ENCODE results near the gene ASB13.

Gene ASB13

DNA sequence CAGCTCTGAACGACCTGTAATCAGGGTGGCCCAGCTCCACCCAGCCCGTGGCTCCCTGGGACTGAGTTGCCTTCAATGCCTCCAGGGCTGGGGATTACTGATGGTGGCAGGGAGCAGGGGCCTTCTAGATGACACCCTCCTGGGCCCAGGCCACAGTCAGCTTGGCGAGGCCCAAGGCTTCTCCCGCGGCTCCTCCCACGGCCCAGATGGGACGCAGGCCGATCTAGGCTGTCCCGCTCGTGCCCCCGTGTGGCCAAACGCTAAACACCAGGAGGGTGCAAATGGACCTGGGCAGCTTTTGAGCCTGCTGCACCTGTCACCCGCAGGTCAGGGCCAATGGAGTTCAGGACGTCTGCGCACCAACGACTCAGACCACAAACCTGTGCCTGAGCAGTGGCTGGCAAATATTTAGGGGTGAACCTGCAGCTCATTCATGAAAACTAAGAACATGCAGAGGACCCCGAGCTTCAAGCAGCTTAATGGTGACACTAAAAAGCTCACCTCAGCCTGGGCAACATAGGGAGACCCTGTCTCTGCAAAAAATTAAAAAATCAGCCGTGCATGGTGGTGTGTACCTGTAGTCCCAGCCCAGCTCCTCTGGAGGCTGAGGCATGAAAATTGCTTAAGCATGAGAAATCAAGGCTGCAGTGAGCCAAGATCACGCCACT, 43.2 kb downstream of the ASB13 start (continued):
- TF ChIP-seq ZEB2 (tag by site-specific recombination; IDR thresholded peaks at IDR 0.05) (peak; percentile 38; the same call in 1 of the 2 replicates), GFI1B (tag by site-specific recombination; IDR thresholded peaks at IDR 0.05) (no peak), ZIC2 (tag by site-specific recombination; IDR thresholded peaks at IDR 0.05) (peak; percentile 32; the same call in 1 of the 2 replicates), ZNF776 (tag by site-specific recombination; IDR thresholded peaks at IDR 0.05; ENCODE audit: borderline replicate concordance) (no peak), ZNF654 (tag by site-specific recombination; IDR thresholded peaks at IDR 0.05; ENCODE audit: low read depth) (peak; percentile 87), ZNF624 (tag by site-specific recombination; IDR thresholded peaks at IDR 0.05) (no peak), ZNF354C (tag by site-specific recombination; IDR thresholded peaks at IDR 0.05; ENCODE audit: borderline replicate concordance, low read depth) (no peak), ZNF623 (tag by site-specific recombination; IDR thresholded peaks at IDR 0.05) (no peak), TCF7L2 (IDR thresholded peaks at IDR 0.05; ENCODE audit: borderline replicate concordance, low read depth, low read length) (no peak), ZNF155 (tag by site-specific recombination; IDR thresholded peaks at IDR 0.05) (no peak), ZNF433 (tag by site-specific recombination; IDR thresholded peaks at IDR 0.05; ENCODE audit: low read depth) (no peak), ZNF404 (tag by site-specific recombination; IDR thresholded peaks at IDR 0.05) (no peak), ZNF664 (tag by site-specific recombination; IDR thresholded peaks at IDR 0.05) (no peak), ZNF785 (tag by site-specific recombination; IDR thresholded peaks at IDR 0.05) (no peak), ZSCAN30 (tag by site-specific recombination; IDR thresholded peaks at IDR 0.05) (peak; percentile 73; the same call in 1 of the 2 replicates), EGR2 (tag by site-specific recombination; IDR thresholded peaks at IDR 0.05; ENCODE audit: low read depth) (peak; percentile 46; the same call in 1 of the 2 replicates), ZXDB (tag by site-specific recombination; IDR thresholded peaks at IDR 0.05) (0 out of 2 replicates have a peak, but pooled peaks have one; percentile 15), KLF8 (tag by site-specific recombination; IDR thresholded peaks at IDR 0.05) (no peak), ZNF133 (tag by site-specific recombination; IDR thresholded peaks at IDR 0.05) (no peak), ZFP69B (tag by site-specific recombination; IDR thresholded peaks at IDR 0.05) (0 out of 2 replicates have a peak, but pooled peaks have one; percentile 60), YY1 (tag by site-specific recombination; IDR thresholded peaks at IDR 0.05) (no peak), ZNF394 (tag by site-specific recombination; IDR thresholded peaks at IDR 0.05; ENCODE audit: borderline replicate concordance) (peak; percentile 58; the same call in 1 of the 2 replicates), ZNF521 (tag by site-specific recombination; IDR thresholded peaks at IDR 0.05) (no peak), ZSCAN16 (tag by site-specific recombination; IDR thresholded peaks at IDR 0.05) (no peak), ZNF184 (tag by site-specific recombination; IDR thresholded peaks at IDR 0.05) (no peak), ZNF248 (tag by site-specific recombination; IDR thresholded peaks at IDR 0.05) (no peak), ZNF621 (tag by site-specific recombination; IDR thresholded peaks at IDR 0.05) (no peak), ZNF48 (tag by site-specific recombination; IDR thresholded peaks at IDR 0.05) (no peak), GLIS1 (tag by site-specific recombination; IDR thresholded peaks at IDR 0.05) (peak; percentile 56)
- TF ChIP-seq, protein P1, sequence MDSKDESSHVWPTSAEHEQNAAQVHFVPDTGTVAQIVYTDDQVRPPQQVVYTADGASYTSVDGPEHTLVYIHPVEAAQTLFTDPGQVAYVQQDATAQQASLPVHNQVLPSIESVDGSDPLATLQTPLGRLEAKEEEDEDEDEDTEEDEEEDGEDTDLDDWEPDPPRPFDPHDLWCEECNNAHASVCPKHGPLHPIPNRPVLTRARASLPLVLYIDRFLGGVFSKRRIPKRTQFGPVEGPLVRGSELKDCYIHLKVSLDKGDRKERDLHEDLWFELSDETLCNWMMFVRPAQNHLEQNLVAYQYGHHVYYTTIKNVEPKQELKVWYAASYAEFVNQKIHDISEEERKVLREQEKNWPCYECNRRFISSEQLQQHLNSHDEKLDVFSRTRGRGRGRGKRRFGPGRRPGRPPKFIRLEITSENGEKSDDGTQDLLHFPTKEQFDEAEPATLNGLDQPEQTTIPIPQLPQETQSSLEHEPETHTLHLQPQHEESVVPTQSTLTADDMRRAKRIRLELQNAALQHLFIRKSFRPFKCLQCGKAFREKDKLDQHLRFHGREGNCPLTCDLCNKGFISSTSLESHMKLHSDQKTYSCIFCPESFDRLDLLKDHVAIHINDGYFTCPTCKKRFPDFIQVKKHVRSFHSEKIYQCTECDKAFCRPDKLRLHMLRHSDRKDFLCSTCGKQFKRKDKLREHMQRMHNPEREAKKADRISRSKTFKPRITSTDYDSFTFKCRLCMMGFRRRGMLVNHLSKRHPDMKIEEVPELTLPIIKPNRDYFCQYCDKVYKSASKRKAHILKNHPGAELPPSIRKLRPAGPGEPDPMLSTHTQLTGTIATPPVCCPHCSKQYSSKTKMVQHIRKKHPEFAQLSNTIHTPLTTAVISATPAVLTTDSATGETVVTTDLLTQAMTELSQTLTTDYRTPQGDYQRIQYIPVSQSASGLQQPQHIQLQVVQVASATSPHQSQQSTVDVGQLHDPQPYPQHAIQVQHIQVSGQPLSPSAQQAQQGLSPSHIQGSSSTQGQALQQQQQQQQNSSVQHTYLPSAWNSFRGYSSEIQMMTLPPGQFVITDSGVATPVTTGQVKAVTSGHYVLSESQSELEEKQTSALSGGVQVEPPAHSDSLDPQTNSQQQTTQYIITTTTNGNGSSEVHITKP (tag by site-specific recombination; IDR thresholded peaks at IDR 0.05), result 0 out of 2 replicates have a peak, but pooled peaks have one; percentile 10
- TF ChIP-seq, protein P2, sequence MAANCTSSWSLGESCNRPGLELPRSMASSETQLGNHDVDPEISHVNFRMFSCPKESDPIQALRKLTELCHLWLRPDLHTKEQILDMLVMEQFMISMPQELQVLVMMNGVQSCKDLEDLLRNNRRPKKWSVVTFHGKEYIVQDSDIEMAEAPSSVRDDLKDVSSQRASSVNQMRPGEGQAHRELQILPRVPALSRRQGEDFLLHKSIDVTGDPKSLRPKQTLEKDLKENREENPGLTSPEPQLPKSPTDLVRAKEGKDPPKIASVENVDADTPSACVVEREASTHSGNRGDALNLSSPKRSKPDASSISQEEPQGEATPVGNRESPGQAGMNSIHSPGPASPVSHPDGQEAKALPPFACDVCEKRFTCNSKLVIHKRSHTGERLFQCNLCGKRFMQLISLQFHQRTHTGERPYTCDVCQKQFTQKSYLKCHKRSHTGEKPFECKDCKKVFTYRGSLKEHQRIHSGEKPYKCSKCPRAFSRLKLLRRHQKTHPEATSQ (tag by site-specific recombination; IDR thresholded peaks at IDR 0.05), result no peak
- TF ChIP-seq, protein P3, sequence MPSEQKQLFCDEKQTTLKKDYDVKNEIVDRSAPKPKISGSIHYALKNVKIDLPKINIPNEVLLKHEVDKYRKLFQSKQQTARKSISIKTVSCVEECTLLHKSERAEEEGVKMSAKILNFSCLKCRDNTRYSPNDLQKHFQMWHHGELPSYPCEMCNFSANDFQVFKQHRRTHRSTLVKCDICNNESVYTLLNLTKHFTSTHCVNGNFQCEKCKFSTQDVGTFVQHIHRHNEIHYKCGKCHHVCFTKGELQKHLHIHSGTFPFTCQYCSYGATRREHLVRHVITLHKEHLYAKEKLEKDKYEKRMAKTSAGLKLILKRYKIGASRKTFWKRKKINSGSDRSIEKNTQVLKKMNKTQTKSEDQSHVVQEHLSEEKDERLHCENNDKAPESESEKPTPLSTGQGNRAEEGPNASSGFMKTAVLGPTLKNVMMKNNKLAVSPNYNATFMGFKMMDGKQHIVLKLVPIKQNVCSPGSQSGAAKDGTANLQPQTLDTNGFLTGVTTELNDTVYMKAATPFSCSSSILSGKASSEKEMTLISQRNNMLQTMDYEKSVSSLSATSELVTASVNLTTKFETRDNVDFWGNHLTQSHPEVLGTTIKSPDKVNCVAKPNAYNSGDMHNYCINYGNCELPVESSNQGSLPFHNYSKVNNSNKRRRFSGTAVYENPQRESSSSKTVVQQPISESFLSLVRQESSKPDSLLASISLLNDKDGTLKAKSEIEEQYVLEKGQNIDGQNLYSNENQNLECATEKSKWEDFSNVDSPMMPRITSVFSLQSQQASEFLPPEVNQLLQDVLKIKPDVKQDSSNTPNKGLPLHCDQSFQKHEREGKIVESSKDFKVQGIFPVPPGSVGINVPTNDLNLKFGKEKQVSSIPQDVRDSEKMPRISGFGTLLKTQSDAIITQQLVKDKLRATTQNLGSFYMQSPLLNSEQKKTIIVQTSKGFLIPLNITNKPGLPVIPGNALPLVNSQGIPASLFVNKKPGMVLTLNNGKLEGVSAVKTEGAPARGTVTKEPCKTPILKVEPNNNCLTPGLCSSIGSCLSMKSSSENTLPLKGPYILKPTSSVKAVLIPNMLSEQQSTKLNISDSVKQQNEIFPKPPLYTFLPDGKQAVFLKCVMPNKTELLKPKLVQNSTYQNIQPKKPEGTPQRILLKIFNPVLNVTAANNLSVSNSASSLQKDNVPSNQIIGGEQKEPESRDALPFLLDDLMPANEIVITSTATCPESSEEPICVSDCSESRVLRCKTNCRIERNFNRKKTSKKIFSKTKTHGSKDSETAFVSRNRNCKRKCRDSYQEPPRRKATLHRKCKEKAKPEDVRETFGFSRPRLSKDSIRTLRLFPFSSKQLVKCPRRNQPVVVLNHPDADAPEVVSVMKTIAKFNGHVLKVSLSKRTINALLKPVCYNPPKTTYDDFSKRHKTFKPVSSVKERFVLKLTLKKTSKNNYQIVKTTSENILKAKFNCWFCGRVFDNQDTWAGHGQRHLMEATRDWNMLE (tag by site-specific recombination; conservative IDR thresholded peaks at IDR 0.05; ENCODE audit: low read depth), result no peak

Measured in HEK293 (cell line).